GM12874 (cell line): ENCODE results near the gene GOLGA6C.
"Not testable (repeated sequence)": the region's sequence is repeated elsewhere in the genome, so short reads cannot be mapped to it uniquely, and the experiment has no call there.

ENCODE experiments used
- CTCF ChIP-seq: IDR thresholded peaks from 2 replicates; pipeline ENCODE4 v1.5.1; 2011; ENCODE audit warnings: low read depth, mild to moderate bottlenecking, control low read depth, low read length, moderate library complexity; ENCODE audit not compliant: insufficient read depth

The GOLGA6C gene

GRCh38 chr15:75237316-75237982, 20.7 kb upstream of the GOLGA6C start:
- TF ChIP-seq CTCF, result no peak

DNA sequence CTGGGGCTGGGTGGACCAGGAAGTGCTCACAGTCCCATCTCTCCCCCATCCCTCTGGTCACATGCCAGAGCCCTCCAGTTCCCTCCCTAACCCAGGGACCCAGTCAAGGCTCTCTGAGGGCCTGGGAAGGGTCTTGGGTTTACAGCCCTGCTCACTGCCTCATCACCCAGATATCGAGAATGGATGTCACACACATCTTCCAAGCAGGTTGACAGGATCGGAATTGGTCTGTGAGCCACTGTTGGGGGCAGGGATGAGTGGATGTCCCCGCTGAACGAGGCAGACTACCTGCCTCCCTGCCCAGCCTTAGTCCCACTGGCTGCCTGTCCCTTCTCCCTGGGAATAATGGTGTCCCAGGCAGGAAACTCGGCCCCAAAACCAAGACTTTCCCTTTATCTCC, 20.0 kb upstream of the GOLGA6C start:
- no peak for TF ChIP-seq CTCF

GRCh38 chr15:75249726-75250125, 8.4 kb upstream of the GOLGA6C start:
- no peak for TF ChIP-seq CTCF

DNA sequence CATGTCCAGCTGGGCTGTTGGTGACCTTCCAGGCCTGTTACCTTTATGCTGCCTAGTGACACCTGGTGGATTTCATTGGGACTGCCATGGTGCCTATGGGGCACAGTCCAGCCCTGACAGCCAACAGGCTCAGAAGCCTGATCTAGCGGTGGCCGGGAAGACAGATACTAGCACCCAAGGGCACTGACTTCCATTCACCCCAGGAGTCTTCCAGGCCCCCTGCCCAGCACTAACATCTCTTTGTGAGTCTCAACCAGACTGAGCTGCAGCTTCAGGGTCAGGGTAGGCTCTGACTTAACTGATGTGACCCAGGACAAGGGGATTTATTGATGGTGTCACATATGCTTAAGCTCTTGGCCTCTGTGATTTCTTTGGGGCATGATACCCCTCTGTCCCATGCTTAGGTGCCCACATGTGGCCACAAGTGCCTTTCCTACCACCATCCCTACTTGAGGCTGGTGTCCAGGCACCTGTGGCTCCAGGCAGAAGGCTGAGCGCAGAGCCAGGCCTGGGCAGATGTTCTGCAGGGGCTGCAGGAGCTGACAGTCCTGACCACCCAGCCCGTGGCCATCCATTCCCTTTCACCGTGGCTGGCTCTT, 16.5 kb downstream of the GOLGA6C start:
- peak; percentile 38 for TF ChIP-seq CTCF

- TF ChIP-seq CTCF, result not testable (repeated sequence)
Measured at GRCh38 chr15:75282572-75282971, 24.4 kb downstream of the GOLGA6C start, which contains the start of gene GOLGA6D. Gene GOLGA6D (plus strand): TSS chr15:75282835. CDS start chr15:75282876, 41 bp downstream.

- TF ChIP-seq CTCF, result peak; percentile 28; the same call in 1 of the 2 replicates
Measured at GRCh38 chr15:75299311-75299688, 41.2 kb downstream of the GOLGA6C start.

DNA sequence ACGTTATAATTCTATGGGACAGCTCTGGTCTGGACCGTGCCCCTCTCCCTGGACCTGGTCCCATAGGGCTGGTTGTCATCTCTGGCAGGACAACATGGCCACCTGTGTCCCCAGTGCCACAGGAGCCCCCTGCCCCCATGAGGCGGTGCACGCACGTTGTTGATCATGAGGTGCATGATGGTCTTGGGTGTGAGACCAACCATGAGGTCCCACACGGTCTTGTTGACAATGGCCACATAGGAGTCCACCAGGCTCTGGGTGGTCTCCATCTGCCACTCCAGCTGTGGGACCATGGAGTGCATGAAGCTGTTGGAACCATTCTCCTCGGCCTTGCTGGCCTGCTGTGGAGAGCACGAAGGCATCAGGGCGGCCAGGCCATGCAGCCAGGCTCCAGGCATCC, 44.2 kb downstream of the GOLGA6C start:
- TF ChIP-seq CTCF, result no peak
